GM13977 (cell line): ENCODE measurements around the gene TPO.

ENCODE experiments used
- DNase-seq: peaks from one replicate; pipeline ENCODE4 v3.0.0; 2012; ENCODE audit warnings: low spot score
- CTCF ChIP-seq: IDR thresholded peaks from 2 replicates; pipeline ENCODE4 v1.5.1; 2012; ENCODE audit warnings: mild to moderate bottlenecking, control low read depth; ENCODE audit not compliant: insufficient read depth; ENCODE audit errors: extremely low read depth, missing control alignments
- in situ Hi-C: fragments of 300-500 bp; cut with MboI; formaldehyde crosslinking; loops from one replicate; pipeline ENCODE4 v1.12.0; 2022; ENCODE audit warnings: low sequenced_read_pairs, low pct_unique_long_range_greater_than_20kb, mixed read lengths, inconsistent platforms; ENCODE audit not compliant: unreplicated experiment

Gene TPO

GRCh38 chr2:1479346-1479745 lies 66.1 kb downstream of the TPO start:
- in situ Hi-C loops: no loop called here
- TF ChIP-seq CTCF: no peak

GRCh38 chr2:1480671-1481076 lies 67.4 kb downstream of the TPO start:
- in situ Hi-C loops: no loop called here
- no peak for DNase-seq
- TF ChIP-seq CTCF: no peak

More at GRCh38 chr2:1479346-1479745, 66.1 kb downstream of the TPO start:
- DNase-seq: no peak

GRCh38 chr2:1481406-1482252 lies 68.4 kb downstream of the TPO start:
- no peak for TF ChIP-seq CTCF
- in situ Hi-C loops: no loop called here
- no peak for DNase-seq

GRCh38 chr2:1482253-1482675 lies 69.0 kb downstream of the TPO start:
- TF ChIP-seq CTCF: no peak
- no peak for DNase-seq
- in situ Hi-C loops: no loop called here

GRCh38 chr2:1482981-1483380 lies 69.7 kb downstream of the TPO start:
- no peak for DNase-seq
- in situ Hi-C loops: no loop called here
- TF ChIP-seq CTCF: no peak

GRCh38 chr2:1483551-1483950 lies 70.3 kb downstream of the TPO start:
- no peak for TF ChIP-seq CTCF
- DNase-seq: no peak
- in situ Hi-C loops: no loop called here
